HG02840 (cell line): Measurements from ENCODE around the gene SLC25A41.
A peak's percentile ranks its signal among the peaks of the same experiment; 100 is the strongest.
"Not testable (repeated sequence)": the region's sequence is repeated elsewhere in the genome, so short reads cannot be mapped to it uniquely, and the experiment has no call there.

Experiments
- ATAC-seq: cut with Tn5 transposase; IDR thresholded peaks from one replicate; pipeline ENCODE4 v1.9.1; 2021; ENCODE audit warnings: mild to moderate bottlenecking, moderate library complexity, moderate number of reproducible peaks; ENCODE audit not compliant: unreplicated experiment, low FRiP score

Gene SLC25A41

GRCh38 chr19:6429419-6430221 is 3.9 kb downstream of the SLC25A41 start:
- no peak for ATAC-seq

GRCh38 chr19:6428692-6429418 is 4.7 kb downstream of the SLC25A41 start:
- ATAC-seq, result not testable (repeated sequence)

GRCh38 chr19:6427131-6427530 is 6.4 kb downstream of the SLC25A41 start:
- no peak for ATAC-seq

GRCh38 chr19:6425732-6426620 is 7.6 kb downstream of the SLC25A41 start:
- no peak for ATAC-seq

- ATAC-seq, result peak; percentile 86
These were observed 8.4 kb downstream of the SLC25A41 start for GRCh38 chr19:6424939-6425731.

GRCh38 chr19:6424195-6424938 is 9.2 kb downstream of the SLC25A41 start, which contains the start of gene KHSRP:
Gene KHSRP, minus strand, starts transcription at chr19:6424811. Its CDS starts 110 bp downstream, at chr19:6424701.
- no peak for ATAC-seq

GRCh38 chr19:6423499-6424194 is 9.9 kb downstream of the SLC25A41 start:
- ATAC-seq, result no peak

- no peak for ATAC-seq
These were observed 12.2 kb downstream of the SLC25A41 start for GRCh38 chr19:6421075-6422014.

GRCh38 chr19:6418562-6418932 is 15.0 kb downstream of the SLC25A41 start:
- no peak for ATAC-seq

- no peak for ATAC-seq
These were observed 15.6 kb downstream of the SLC25A41 start for GRCh38 chr19:6417713-6418561.

GRCh38 chr19:6416658-6417405 is 16.7 kb downstream of the SLC25A41 start:
- no peak for ATAC-seq

GRCh38 chr19:6415591-6416190 is 17.9 kb downstream of the SLC25A41 start:
- ATAC-seq, result no peak

GRCh38 chr19:6414793-6415590 is 18.6 kb downstream of the SLC25A41 start:
- no peak for ATAC-seq

GRCh38 chr19:6413721-6414643 is 19.6 kb downstream of the SLC25A41 start:
- no peak for ATAC-seq
